ENCODE data around the gene UMODL1.

GRCh38 chr21:42044871-42045495 lies 26.1 kb upstream of the UMODL1 start:
- TF ChIP-seq FOXK2 (IDR thresholded peaks at IDR 0.05) (no peak), MAX (IDR thresholded peaks at IDR 0.05; ENCODE audit: low read depth, low read length) (no peak), SP1 (IDR thresholded peaks at IDR 0.05; ENCODE audit: low read depth, low read length) (no peak), CTCF (IDR thresholded peaks at IDR 0.05 in 2 of 3, conservative IDR thresholded peaks at IDR 0.05 in 1 of 3; ENCODE audit: control insufficient read depth in 2 of 3, extremely low read depth in 1 of 3, insufficient read depth in 1 of 3, low read depth in 3 of 3, low read length in 3 of 3) (no peak), POLR2A (IDR thresholded peaks at IDR 0.05; ENCODE audit: low read depth, low read length) (no peak), ESRRA (IDR thresholded peaks at IDR 0.05; ENCODE audit: low read length) (no peak), ZNF274 (IDR thresholded peaks at IDR 0.05; ENCODE audit: insufficient read depth, insufficient read length) (no peak), RCOR1 (conservative IDR thresholded peaks at IDR 0.05; ENCODE audit: low read depth, low read length) (no peak), POLR2AphosphoS5 (IDR thresholded peaks at IDR 0.05; ENCODE audit: low read length) (no peak), GABPA (IDR thresholded peaks at IDR 0.05; ENCODE audit: low read depth) (no peak), TCF12 (IDR thresholded peaks at IDR 0.05; ENCODE audit: low read depth, low read length) (no peak), MTA3 (IDR thresholded peaks at IDR 0.05; ENCODE audit: borderline replicate concordance, low read length) (no peak)

Measured in GM12878 (cell line).